Ascending aorta (tissue), 2 donors: ENCODE data around the gene NCOA6. TPM values are rescaled to one million over a fixed set of nuclear protein-coding genes. Genes with fewer than 3 reads are reported as not detected.
"Not testable (repeated sequence)": the region's sequence is repeated elsewhere in the genome, so short reads cannot be mapped to it uniquely, and the experiment has no call there.

Experiments used
- DNase-seq, 2 donors: peaks; one replicate each; pipeline ENCODE4 v3.0.0-alpha.2; 2019; ENCODE audit warnings: low spot score in 2 of 2
- H3K27ac ChIP-seq, 2 donors: fragments of 200-600 bp; sonication (generic); one replicate each; pipeline ENCODE4 v1.5.1; 2016 to 2017; ENCODE audit warnings: mild to moderate bottlenecking in 1 of 2
- H3K27me3 ChIP-seq: fragments of 200-600 bp; sonication (generic); one replicate; pipeline ENCODE4 v1.5.1; 2017
- H3K36me3 ChIP-seq, 2 donors: fragments of 200-600 bp; sonication (generic); one replicate each; pipeline ENCODE4 v1.5.1; 2016
- H3K4me1 ChIP-seq, 2 donors: fragments of 200-600 bp; sonication (generic); one replicate each; pipeline ENCODE4 v1.5.1; 2016 to 2017; ENCODE audit warnings: mild to moderate bottlenecking in 1 of 2
- H3K4me3 ChIP-seq, 2 donors: fragments of 200-600 bp; sonication (generic); one replicate each; pipeline ENCODE4 v1.5.1; 2016 to 2017; ENCODE audit warnings: mild to moderate bottlenecking in 1 of 2
- H3K9me3 ChIP-seq, 2 donors: fragments of 200-600 bp; sonication (generic); one replicate each; pipeline ENCODE4 v1.5.1; 2016
- intact Hi-C: fragments of 100-400 bp; cut with DNase I; formaldehyde crosslinking; loops from one replicate; pipeline ENCODE4 v1.15.1; 2023
- total RNA-seq: library from RNA; depleted of rRNA; stranded (reverse); fragments of >200 nt; gene quantifications from one replicate; pipeline ENCODE4 v1.1.0, GENCODE V29; 2016
- TF ChIP-seq, protein P1 (sequence below), 3 experiments: fragments of 200-600 bp in 2 of 3; fragments of 450-650 bp in 1 of 3; sonication (generic) in 2 of 3; IDR thresholded peaks; one replicate each; pipeline ENCODE4 v1.5.1; 2016 to 2019; ENCODE audit warnings: antibody characterized with exemption in 3 of 3, mild to moderate bottlenecking in 1 of 3, moderate library complexity in 1 of 3

NCOA6 gene
- total RNA-seq, 1 donor from 2014 or later, result 21.6 TPM

DNA sequence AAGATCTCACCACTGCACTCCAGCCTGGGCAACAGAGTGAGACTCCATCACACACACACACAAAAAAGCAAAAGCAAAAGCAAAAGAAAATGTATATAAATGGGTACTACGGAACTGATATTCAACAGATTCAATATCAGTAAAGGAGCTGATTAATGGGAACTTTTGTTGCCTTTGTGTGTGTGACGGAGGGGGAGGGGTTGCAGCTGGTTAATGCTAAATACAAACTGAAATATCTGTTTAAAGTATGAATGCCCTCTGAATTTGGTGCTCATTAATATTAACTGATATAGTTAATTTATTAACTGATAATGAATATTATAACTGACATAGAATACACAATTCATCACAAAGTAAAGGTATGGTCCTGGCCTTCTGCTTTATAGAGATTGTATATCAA, 8.4 kb downstream of the NCOA6 start:
- no peaks in the 10 kb centered on the region for H3K27me3 ChIP-seq
- H3K4me1 ChIP-seq, result peaks cover 0 to 3% of the 10 kb centered on the region in 2 donors
- DNase-seq, result no peak
- no peak overlapping the region for H3K4me3 ChIP-seq
- no peaks in the 10 kb centered on the region for H3K9me3 ChIP-seq
- intact Hi-C loops, result no loop called here
- no peaks in the 10 kb centered on the region for H3K36me3 ChIP-seq
- no peak overlapping the region for H3K27ac ChIP-seq
- TF ChIP-seq, protein P1, sequence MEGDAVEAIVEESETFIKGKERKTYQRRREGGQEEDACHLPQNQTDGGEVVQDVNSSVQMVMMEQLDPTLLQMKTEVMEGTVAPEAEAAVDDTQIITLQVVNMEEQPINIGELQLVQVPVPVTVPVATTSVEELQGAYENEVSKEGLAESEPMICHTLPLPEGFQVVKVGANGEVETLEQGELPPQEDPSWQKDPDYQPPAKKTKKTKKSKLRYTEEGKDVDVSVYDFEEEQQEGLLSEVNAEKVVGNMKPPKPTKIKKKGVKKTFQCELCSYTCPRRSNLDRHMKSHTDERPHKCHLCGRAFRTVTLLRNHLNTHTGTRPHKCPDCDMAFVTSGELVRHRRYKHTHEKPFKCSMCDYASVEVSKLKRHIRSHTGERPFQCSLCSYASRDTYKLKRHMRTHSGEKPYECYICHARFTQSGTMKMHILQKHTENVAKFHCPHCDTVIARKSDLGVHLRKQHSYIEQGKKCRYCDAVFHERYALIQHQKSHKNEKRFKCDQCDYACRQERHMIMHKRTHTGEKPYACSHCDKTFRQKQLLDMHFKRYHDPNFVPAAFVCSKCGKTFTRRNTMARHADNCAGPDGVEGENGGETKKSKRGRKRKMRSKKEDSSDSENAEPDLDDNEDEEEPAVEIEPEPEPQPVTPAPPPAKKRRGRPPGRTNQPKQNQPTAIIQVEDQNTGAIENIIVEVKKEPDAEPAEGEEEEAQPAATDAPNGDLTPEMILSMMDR (IDR thresholded peaks at IDR 0.05), result no peak

DNA sequence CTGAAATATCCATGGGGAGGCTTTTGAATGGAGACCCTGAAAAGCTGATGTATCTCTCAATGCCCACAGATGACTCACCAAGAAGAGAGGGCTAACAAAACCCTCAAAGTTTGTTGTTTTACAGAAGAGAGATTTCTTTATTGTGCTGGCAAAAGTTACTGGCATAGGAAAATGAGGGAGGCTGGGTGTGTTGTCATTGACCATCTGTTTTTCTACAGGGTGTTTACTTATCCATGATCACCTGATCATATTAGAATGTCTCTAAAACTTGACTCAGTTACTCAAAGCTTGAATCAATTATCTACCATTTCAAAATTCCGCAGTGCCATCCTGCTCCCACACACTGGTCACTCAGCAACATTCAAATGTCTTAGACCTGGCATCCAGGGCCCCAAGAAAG, 9.8 kb downstream of the NCOA6 start:
- peaks cover 0 to 3% of the 10 kb centered on the region in 2 donors for H3K4me1 ChIP-seq
- H3K27me3 ChIP-seq, result no peaks in the 10 kb centered on the region
- no peak overlapping the region for H3K4me3 ChIP-seq
- no peak overlapping the region for H3K27ac ChIP-seq
- H3K36me3 ChIP-seq, result no peaks in the 10 kb centered on the region
- no peak for DNase-seq
- H3K9me3 ChIP-seq, result no peaks in the 10 kb centered on the region
- TF ChIP-seq, protein P1 (IDR thresholded peaks at IDR 0.05), result no peak
- intact Hi-C loops, result no loop called here

DNA sequence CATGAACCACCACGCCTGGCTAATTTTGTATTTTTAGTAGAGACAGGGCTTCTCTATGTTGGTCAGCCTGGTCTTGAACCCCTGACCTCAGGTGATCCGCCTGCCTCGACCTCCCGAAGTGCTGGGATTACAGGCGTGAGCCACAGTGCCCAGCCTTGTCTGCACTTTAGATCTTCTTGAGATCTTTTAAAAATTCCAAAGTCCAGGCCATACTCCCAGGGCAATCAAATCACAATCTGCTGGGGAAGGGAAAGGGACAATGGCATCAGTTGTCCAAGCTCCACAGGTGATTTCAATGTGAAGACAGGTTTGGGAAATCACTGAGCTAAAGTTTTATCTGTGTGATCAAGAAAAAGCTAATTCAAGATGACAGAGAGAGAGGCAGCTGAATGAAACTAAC, 16.9 kb downstream of the NCOA6 start:
- no peak overlapping the region for H3K4me3 ChIP-seq
- intact Hi-C loops, result no loop called here
- DNase-seq, result no peak

DNA sequence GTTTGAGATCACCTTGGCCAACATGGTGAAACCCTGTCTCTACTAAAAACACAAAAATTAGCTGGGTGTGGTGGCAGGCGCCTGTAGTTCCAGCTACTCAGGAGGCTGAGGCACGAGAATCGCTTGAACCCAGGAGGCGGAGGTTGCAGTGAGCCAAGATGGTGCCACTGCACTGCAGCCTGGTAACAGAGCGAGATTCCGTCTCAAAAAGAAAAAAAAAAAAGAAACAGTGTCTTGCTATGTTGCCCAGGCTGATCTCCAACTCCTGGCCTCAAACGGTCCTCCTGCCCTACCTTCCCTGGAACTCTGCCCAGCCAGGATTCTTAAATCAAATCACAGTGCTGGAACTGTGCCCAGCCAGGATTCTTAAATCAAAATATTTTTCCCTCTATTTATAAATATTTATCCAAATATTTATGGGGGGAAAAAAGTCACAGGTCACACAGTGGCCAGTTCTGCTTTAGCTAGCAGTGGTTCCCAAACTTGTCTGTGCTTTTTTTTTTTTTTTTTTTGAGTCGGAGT, 17.4 kb downstream of the NCOA6 start:
- H3K9me3 ChIP-seq, H3K4me1 ChIP-seq, DNase-seq, H3K27me3 ChIP-seq, H3K27ac ChIP-seq, H3K36me3 ChIP-seq, H3K4me3 ChIP-seq, intact Hi-C loops: not testable (repeated sequence)

More for the DNA sequence above, 16.9 kb downstream of the NCOA6 start:
- H3K4me1 ChIP-seq, result no peaks in the 10 kb centered on the region
- TF ChIP-seq, protein P1 (IDR thresholded peaks at IDR 0.05), result no peak
- H3K9me3 ChIP-seq, result no peaks in the 10 kb centered on the region
- H3K27ac ChIP-seq, result no peak overlapping the region
- H3K36me3 ChIP-seq, result peaks cover 0 to 3% of the 10 kb centered on the region in 2 donors
- no peaks in the 10 kb centered on the region for H3K27me3 ChIP-seq

DNA sequence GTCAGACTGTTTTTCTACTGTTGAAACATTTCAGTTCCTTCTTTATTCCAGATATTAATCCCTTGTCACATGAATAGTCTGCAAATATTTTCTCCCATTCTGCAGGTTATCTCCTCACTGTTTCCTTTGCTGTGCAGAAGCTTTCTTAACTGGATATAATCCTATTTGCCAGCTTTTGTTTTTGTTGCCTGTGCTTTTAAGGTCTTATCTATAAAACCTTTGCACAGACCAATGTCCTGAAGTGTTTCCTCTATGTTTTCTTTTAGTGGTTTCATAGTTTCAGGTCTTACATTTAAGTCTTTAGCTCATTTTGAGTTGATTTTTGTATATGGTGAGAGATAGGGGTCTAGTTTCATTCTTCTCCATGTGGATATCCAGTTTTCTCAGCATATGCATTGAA, 19.2 kb downstream of the NCOA6 start:
- Histone ChIP-seq H3K27ac (no peak overlapping the region), H3K27me3 (no peaks in the 10 kb centered on the region), H3K4me1 (no peaks in the 10 kb centered on the region), H3K4me3 (no peak overlapping the region), H3K36me3 (peaks cover 0 to 12% of the 10 kb centered on the region in 2 donors), H3K9me3 (no peaks in the 10 kb centered on the region)
- TF ChIP-seq, protein P1 (IDR thresholded peaks at IDR 0.05), result no peak
- DNase-seq, result no peak
- intact Hi-C loops, result no loop called here

DNA sequence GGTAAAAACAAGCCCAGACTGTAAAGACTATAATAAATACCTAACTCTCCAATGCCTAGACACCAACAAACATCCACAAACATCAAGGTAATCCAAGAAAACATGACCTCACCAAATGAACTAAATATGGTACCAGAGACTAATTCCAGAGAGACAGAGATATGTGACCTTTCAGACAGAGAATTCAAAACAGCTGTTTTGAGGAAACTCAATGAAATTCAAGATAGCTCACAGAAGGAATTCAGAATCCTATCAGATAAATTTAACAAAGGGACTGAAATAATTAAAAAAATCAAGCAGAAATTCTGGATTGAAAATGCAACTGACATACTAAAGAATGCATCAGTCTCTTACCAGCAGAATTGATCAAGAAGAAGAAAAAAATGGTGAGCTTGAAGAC, 26.6 kb downstream of the NCOA6 start:
- no peaks in the 10 kb centered on the region for H3K9me3 ChIP-seq
- H3K27ac ChIP-seq, result no peak overlapping the region
- no peaks in the 10 kb centered on the region for H3K27me3 ChIP-seq
- intact Hi-C loops, result no loop called here
- peaks cover 0 to 11% of the 10 kb centered on the region in 2 donors for H3K36me3 ChIP-seq
- TF ChIP-seq, protein P1 (IDR thresholded peaks at IDR 0.05), result no peak
- no peak for DNase-seq
- H3K4me1 ChIP-seq, result no peaks in the 10 kb centered on the region
- H3K4me3 ChIP-seq, result no peak overlapping the region
